Fibroblast of mammary gland (primary cell): ENCODE data around the gene ZNF630.

ENCODE experiments used
- DNase-seq: peaks from one replicate; pipeline ENCODE4 v3.0.0-alpha.2; 2010; ENCODE audit warnings: low read depth
- H3K4me3 ChIP-seq: 2 replicates; pipeline ENCODE4 v1.5.1; 2011; ENCODE audit warnings: low read depth, mild to moderate bottlenecking, low read length, moderate library complexity; ENCODE audit not compliant: control insufficient read depth
- CTCF ChIP-seq: conservative IDR thresholded peaks from 2 replicates; pipeline ENCODE4 v1.5.1; 2011; ENCODE audit warnings: low read depth, low read length, inconsistent platforms; ENCODE audit not compliant: control insufficient read depth, insufficient read depth

The ZNF630 gene

GRCh38 chrX:48083706-48084105 lies 12.3 kb upstream of the ZNF630 start:
- no peak overlapping the region for H3K4me3 ChIP-seq
- DNase-seq = no peak
- TF ChIP-seq CTCF = no peak

DNA sequence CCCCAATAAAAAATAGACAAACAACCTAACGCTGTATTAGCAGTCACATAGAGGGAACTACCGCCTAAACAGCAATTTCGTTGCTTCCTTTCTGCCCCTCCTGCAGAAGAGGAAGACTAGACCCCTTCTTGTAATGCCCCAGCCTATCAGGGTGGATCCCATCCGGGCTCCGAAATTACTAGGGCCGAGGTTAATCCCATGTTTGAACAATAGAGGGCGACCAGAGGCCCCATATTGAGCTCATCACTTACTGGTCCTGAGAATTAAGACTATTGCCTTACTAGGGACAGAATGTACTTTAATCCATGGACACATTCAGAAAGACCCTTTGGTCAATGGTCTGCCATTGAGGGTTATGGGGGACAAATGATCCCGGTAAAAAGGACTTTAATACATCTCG lies 11.8 kb upstream of the ZNF630 start:
- DNase-seq = peak; percentile 43
- H3K4me3 ChIP-seq = no peak overlapping the region
- peak; percentile 61 for TF ChIP-seq CTCF

- no peak for DNase-seq
- H3K4me3 ChIP-seq = no peak overlapping the region
- no peak for TF ChIP-seq CTCF
Observed at GRCh38 chrX:48076343-48076742, 4.9 kb upstream of the ZNF630 start.

GRCh38 chrX:48071986-48072605 lies 656 bp upstream of the ZNF630 start:
- H3K4me3 ChIP-seq = peak overlapping the region; percentile 65
- no peak for TF ChIP-seq CTCF
- DNase-seq = no peak

DNA sequence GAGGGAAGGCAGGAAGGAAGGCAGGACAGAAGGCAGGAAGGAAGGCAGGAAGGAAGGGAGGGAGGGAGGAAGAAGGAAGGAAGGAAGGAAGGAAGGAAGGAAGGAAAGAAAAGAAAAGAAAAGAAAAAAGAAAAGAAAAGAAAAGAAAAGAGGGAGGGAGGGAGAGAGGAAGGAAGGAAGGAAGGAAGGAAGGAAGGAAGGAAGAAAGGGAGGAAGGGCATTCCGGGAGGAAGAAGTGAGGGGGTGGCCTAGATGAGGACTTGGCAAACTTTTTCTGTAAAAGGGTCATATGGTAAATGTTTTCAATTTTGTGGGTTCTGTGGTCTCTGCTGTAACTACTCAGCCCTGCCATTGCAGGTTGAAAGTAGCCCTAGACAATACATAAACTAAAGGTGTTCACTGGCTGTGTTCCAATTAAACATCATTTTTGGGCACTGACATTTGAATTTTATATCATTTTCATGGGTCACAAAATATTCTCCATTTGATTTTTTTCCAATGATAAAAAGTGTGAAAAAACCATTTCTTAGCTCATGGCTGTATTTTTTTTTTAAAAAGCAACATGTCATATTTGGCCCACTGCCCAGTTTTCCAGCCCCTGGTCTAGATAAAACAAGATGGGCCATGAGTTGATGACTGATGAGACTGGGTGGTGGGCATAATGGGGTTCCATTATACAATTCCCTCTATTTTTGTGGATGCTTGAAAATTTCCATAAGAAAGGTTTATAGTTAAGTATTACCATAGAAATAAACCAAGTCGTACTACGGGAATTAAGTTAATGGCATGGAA lies 3.1 kb downstream of the ZNF630 start:
- TF ChIP-seq CTCF = no peak
- DNase-seq = no peak
- H3K4me3 ChIP-seq = no peak overlapping the region

- no peak overlapping the region for H3K4me3 ChIP-seq
- TF ChIP-seq CTCF = no peak
- DNase-seq = no peak
Observed at GRCh38 chrX:48064261-48064660, 7.2 kb downstream of the ZNF630 start.

- no peak for TF ChIP-seq CTCF
Observed at GRCh38 chrX:48059296-48059639, 12.2 kb downstream of the ZNF630 start.

More at GRCh38 chrX:48059296-48059639, 12.2 kb downstream of the ZNF630 start:
- no peak for DNase-seq
- no peak overlapping the region for H3K4me3 ChIP-seq
